ENCODE results near the gene MTNR1A.
"Not testable (repeated sequence)": the region's sequence is repeated elsewhere in the genome, so short reads cannot be mapped to it uniquely, and the experiment has no call there.

Gene MTNR1A

GRCh38 chr4:186557061-186557460, 1.7 kb upstream of the MTNR1A start:
- H3K9me3 ChIP-seq (ENCODE audit: control insufficient read depth, low read length), result no peaks in the 10 kb centered on the region
- H3K9ac ChIP-seq (ENCODE audit: low read length), result no peak overlapping the region
- H3K4me3 ChIP-seq (ENCODE audit: low read length), result no peak overlapping the region
- no peaks in the 10 kb centered on the region for H3K36me3 ChIP-seq (ENCODE audit: control insufficient read depth, insufficient read depth, low read length)
- peaks cover 17% of the 10 kb centered on the region for H3K27me3 ChIP-seq (ENCODE audit: control insufficient read depth, insufficient read depth, low read length)
- peaks cover 10% of the 10 kb centered on the region for H3K4me1 ChIP-seq (ENCODE audit: control insufficient read depth, insufficient read depth, low read length)

GRCh38 chr4:186554539-186554913, 841 bp downstream of the MTNR1A start:
- H3K27me3 ChIP-seq (ENCODE audit: control insufficient read depth, insufficient read depth, low read length), result peaks cover 21% of the 10 kb centered on the region
- peak overlapping the region; percentile 42 for H3K9ac ChIP-seq (ENCODE audit: low read length)
- H3K36me3 ChIP-seq (ENCODE audit: control insufficient read depth, insufficient read depth, low read length), result no peaks in the 10 kb centered on the region
- H3K9me3 ChIP-seq (ENCODE audit: control insufficient read depth, low read length), result no peaks in the 10 kb centered on the region
- H3K4me3 ChIP-seq (ENCODE audit: low read length), result peak overlapping the region; percentile 52
- H3K4me1 ChIP-seq (ENCODE audit: control insufficient read depth, insufficient read depth, low read length), result peaks cover 10% of the 10 kb centered on the region

- peaks cover 10% of the 10 kb centered on the region for H3K4me1 ChIP-seq (ENCODE audit: control insufficient read depth, insufficient read depth, low read length)
- H3K9me3 ChIP-seq (ENCODE audit: control insufficient read depth, low read length), result no peaks in the 10 kb centered on the region
- H3K4me3 ChIP-seq (ENCODE audit: low read length), result no peak overlapping the region
- no peaks in the 10 kb centered on the region for H3K36me3 ChIP-seq (ENCODE audit: control insufficient read depth, insufficient read depth, low read length)
- H3K27me3 ChIP-seq (ENCODE audit: control insufficient read depth, insufficient read depth, low read length), result peaks cover 22% of the 10 kb centered on the region
- no peak overlapping the region for H3K9ac ChIP-seq (ENCODE audit: low read length)
Observed at GRCh38 chr4:186553717-186554116, 1.6 kb downstream of the MTNR1A start.

GRCh38 chr4:186551849-186552248, 3.5 kb downstream of the MTNR1A start:
- Histone ChIP-seq H3K4me1 (ENCODE audit: control insufficient read depth, insufficient read depth, low read length) (peaks cover 10% of the 10 kb centered on the region), H3K9ac (ENCODE audit: low read length) (no peak overlapping the region), H3K4me3 (ENCODE audit: low read length) (no peak overlapping the region), H3K36me3 (ENCODE audit: control insufficient read depth, insufficient read depth, low read length) (no peaks in the 10 kb centered on the region), H3K27me3 (ENCODE audit: control insufficient read depth, insufficient read depth, low read length) (peaks cover 22% of the 10 kb centered on the region), H3K9me3 (ENCODE audit: control insufficient read depth, low read length) (no peaks in the 10 kb centered on the region)

GRCh38 chr4:186545436-186545835, 9.9 kb downstream of the MTNR1A start:
- Histone ChIP-seq H3K36me3 (ENCODE audit: control insufficient read depth, insufficient read depth, low read length) (no peaks in the 10 kb centered on the region), H3K9me3 (ENCODE audit: control insufficient read depth, low read length) (no peaks in the 10 kb centered on the region), H3K9ac (ENCODE audit: low read length) (no peak overlapping the region), H3K4me3 (ENCODE audit: low read length) (no peak overlapping the region), H3K4me1 (ENCODE audit: control insufficient read depth, insufficient read depth, low read length) (no peaks in the 10 kb centered on the region), H3K27me3 (ENCODE audit: control insufficient read depth, insufficient read depth, low read length) (peaks cover 4% of the 10 kb centered on the region)

- no peaks in the 10 kb centered on the region for H3K4me1 ChIP-seq (ENCODE audit: control insufficient read depth, insufficient read depth, low read length)
- H3K9me3 ChIP-seq (ENCODE audit: control insufficient read depth, low read length), result no peaks in the 10 kb centered on the region
- no peaks in the 10 kb centered on the region for H3K27me3 ChIP-seq (ENCODE audit: control insufficient read depth, insufficient read depth, low read length)
- H3K4me3 ChIP-seq (ENCODE audit: low read length), result no peak overlapping the region
- no peak overlapping the region for H3K9ac ChIP-seq (ENCODE audit: low read length)
- no peaks in the 10 kb centered on the region for H3K36me3 ChIP-seq (ENCODE audit: control insufficient read depth, insufficient read depth, low read length)
Observed at GRCh38 chr4:186543206-186543605, 12.2 kb downstream of the MTNR1A start.

GRCh38 chr4:186541801-186542200, 13.6 kb downstream of the MTNR1A start:
- H3K36me3 ChIP-seq (ENCODE audit: control insufficient read depth, insufficient read depth, low read length), result no peaks in the 10 kb centered on the region
- H3K27me3 ChIP-seq (ENCODE audit: control insufficient read depth, insufficient read depth, low read length), result no peaks in the 10 kb centered on the region
- no peaks in the 10 kb centered on the region for H3K4me1 ChIP-seq (ENCODE audit: control insufficient read depth, insufficient read depth, low read length)
- no peak overlapping the region for H3K9ac ChIP-seq (ENCODE audit: low read length)
- H3K4me3 ChIP-seq (ENCODE audit: low read length), result no peak overlapping the region
- no peaks in the 10 kb centered on the region for H3K9me3 ChIP-seq (ENCODE audit: control insufficient read depth, low read length)

GRCh38 chr4:186537843-186538521, 17.4 kb downstream of the MTNR1A start:
- Histone ChIP-seq H3K27me3 (ENCODE audit: control insufficient read depth, insufficient read depth, low read length) (no peaks in the 10 kb centered on the region), H3K4me1 (ENCODE audit: control insufficient read depth, insufficient read depth, low read length) (no peaks in the 10 kb centered on the region), H3K4me3 (ENCODE audit: low read length) (no peak overlapping the region), H3K9ac (ENCODE audit: low read length) (no peak overlapping the region), H3K9me3 (ENCODE audit: control insufficient read depth, low read length) (no peaks in the 10 kb centered on the region), H3K36me3 (ENCODE audit: control insufficient read depth, insufficient read depth, low read length) (no peaks in the 10 kb centered on the region)

GRCh38 chr4:186536285-186536684, 19.1 kb downstream of the MTNR1A start:
- H3K27me3 ChIP-seq (ENCODE audit: control insufficient read depth, insufficient read depth, low read length), result no peaks in the 10 kb centered on the region

GRCh38 chr4:186534056-186534455, 21.3 kb downstream of the MTNR1A start:
- Histone ChIP-seq H3K4me1 (ENCODE audit: control insufficient read depth, insufficient read depth, low read length) (no peaks in the 10 kb centered on the region), H3K9ac (ENCODE audit: low read length) (no peak overlapping the region)

More at GRCh38 chr4:186536285-186536684, 19.1 kb downstream of the MTNR1A start:
- H3K36me3 ChIP-seq (ENCODE audit: control insufficient read depth, insufficient read depth, low read length), result no peaks in the 10 kb centered on the region
- no peaks in the 10 kb centered on the region for H3K9me3 ChIP-seq (ENCODE audit: control insufficient read depth, low read length)
- H3K4me1 ChIP-seq (ENCODE audit: control insufficient read depth, insufficient read depth, low read length), result no peaks in the 10 kb centered on the region
- H3K9ac ChIP-seq (ENCODE audit: low read length), result no peak overlapping the region
- H3K4me3 ChIP-seq (ENCODE audit: low read length), result no peak overlapping the region

GRCh38 chr4:186523927-186524326, 31.4 kb downstream of the MTNR1A start:
- not testable (repeated sequence) for H3K4me3 ChIP-seq (ENCODE audit: low read length); H3K4me1 ChIP-seq (ENCODE audit: control insufficient read depth, insufficient read depth, low read length); H3K9me3 ChIP-seq (ENCODE audit: control insufficient read depth, low read length); H3K9ac ChIP-seq (ENCODE audit: low read length); H3K27me3 ChIP-seq (ENCODE audit: control insufficient read depth, insufficient read depth, low read length); H3K36me3 ChIP-seq (ENCODE audit: control insufficient read depth, insufficient read depth, low read length)

More at GRCh38 chr4:186534056-186534455, 21.3 kb downstream of the MTNR1A start:
- Histone ChIP-seq H3K36me3 (ENCODE audit: control insufficient read depth, insufficient read depth, low read length) (no peaks in the 10 kb centered on the region), H3K4me3 (ENCODE audit: low read length) (no peak overlapping the region), H3K9me3 (ENCODE audit: control insufficient read depth, low read length) (no peaks in the 10 kb centered on the region), H3K27me3 (ENCODE audit: control insufficient read depth, insufficient read depth, low read length) (no peaks in the 10 kb centered on the region)

GRCh38 chr4:186516287-186516686, 39.1 kb downstream of the MTNR1A start:
- Histone ChIP-seq H3K4me1 (ENCODE audit: control insufficient read depth, insufficient read depth, low read length) (no peaks in the 10 kb centered on the region), H3K9ac (ENCODE audit: low read length) (no peak overlapping the region), H3K36me3 (ENCODE audit: control insufficient read depth, insufficient read depth, low read length) (no peaks in the 10 kb centered on the region), H3K9me3 (ENCODE audit: control insufficient read depth, low read length) (no peaks in the 10 kb centered on the region), H3K27me3 (ENCODE audit: control insufficient read depth, insufficient read depth, low read length) (no peaks in the 10 kb centered on the region), H3K4me3 (ENCODE audit: low read length) (no peak overlapping the region)

Data from mucosa of stomach (tissue), 1 donor.